Skeletal muscle cell (primary cell): ENCODE data around the gene COA3.
A peak's percentile ranks its signal among the peaks of the same experiment; 100 is the strongest.

Experiments used
- DNase-seq: peaks from one replicate; pipeline ENCODE4 v3.0.0-alpha.2; 2010; ENCODE audit warnings: low read depth
- H3K4me3 ChIP-seq: 2 replicates; pipeline ENCODE4 v1.5.1; 2011; ENCODE audit warnings: low read depth, mild to moderate bottlenecking, control low read depth, low read length, moderate library complexity

Gene COA3

DNA sequence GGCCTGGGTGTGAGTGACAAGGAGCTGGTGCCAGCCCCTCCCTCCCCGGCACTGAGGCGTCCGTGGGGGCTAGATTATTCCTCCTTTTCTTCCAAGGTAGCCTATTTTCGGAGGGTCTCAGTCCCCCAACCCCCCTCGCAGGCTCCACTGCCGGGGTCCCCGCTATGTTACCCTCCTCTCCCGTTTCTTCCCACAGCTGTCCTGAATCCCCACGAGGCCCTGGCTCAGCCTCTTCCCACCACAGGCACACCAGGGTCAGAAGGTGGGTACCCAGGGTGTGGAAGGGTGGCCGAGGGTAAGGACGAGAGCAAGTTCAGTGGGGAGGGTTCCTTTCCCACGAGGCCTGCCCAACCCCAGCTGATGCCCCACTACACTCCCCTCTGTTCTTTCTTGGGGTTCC, 36.9 kb downstream of the COA3 start:
- DNase-seq: no peak
- peak overlapping the region; percentile 44 for H3K4me3 ChIP-seq

DNA sequence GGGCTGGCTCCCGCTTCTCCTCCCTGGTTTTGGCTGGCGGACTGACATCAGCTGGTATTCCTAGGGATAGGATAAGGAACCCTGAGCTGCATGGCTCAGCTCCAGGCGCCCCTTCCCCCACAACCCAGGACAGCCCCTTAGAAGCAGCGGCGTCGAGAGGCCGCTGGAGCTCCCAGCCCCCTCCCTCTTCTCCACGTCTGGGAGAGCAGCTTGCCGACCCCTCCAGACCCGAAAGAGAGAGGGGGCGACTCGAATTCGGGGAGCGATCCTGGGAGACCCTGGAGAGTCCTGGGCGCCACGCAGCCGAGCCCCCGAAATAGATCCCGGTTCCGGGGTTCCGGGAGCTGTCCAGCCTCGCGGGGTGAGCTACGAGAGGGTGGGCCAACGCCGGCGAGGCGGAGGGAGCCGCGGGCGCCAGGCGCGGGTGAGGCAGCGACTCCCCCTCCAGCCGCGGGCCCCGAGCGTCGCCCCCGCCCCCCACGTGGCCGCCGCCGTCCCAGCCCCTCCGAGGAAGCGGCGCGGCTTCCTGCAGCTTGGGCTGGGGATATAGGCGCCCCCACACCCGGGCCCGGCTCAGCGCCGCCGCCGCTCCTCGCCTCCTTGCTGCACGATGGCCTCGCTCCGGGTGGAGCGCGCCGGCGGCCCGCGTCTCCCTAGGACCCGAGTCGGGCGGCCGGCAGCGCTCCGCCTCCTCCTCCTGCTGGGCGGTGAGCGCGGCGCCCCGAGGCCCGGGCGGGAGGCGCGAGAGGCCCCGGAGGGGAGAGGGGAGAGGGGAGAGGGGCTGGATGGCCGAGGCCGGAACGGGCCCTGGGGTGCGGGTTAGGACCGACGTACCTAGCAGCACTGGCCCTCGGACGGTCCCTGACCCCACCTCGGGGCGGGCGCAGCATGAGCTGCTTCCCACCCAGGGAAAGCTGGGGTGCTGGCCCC, 37.6 kb downstream of the COA3 start, which contains the start of gene RAMP2:
Gene RAMP2 (plus strand): TSS at position 576 of the 930 bp plus-strand sequence. CDS start 35 bp downstream, at position 611.
- H3K4me3 ChIP-seq: peak within 1 kb of the TSS; percentile 44
- DNase-seq: no peak

DNA sequence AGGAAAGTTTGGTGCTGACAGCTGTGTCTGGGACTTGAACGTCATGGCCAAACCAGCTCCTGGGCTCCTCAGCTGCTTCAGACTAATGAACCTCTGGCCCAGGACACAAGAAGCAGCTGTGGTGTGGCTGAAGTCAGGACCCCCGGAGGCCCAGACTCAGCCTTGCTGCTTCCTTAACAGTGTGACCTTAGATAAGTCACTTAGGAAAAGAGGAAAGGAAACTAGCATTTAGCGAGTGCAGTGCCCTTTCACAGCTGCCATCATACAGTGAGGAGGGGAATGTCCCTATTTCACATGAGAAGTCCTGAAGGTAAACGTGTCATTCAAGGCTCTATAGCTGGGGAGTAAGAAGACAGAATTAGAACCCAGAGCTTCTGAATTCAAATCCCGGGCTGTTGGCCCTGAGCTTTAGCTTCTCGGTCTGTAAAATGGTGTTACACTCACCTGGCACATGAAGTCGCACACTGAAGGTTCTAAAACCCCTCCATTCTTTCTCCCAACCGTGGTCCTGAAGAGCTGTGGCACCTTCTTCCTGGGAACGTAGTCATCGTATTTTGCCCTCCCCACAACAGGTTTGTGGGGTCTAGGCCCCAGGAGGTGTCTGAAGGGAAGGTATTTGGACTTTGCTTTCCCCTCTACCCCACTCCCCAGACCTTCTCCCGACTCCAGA, 38.4 kb downstream of the COA3 start:
- peak overlapping the region; percentile 44 for H3K4me3 ChIP-seq
- DNase-seq: no peak

DNA sequence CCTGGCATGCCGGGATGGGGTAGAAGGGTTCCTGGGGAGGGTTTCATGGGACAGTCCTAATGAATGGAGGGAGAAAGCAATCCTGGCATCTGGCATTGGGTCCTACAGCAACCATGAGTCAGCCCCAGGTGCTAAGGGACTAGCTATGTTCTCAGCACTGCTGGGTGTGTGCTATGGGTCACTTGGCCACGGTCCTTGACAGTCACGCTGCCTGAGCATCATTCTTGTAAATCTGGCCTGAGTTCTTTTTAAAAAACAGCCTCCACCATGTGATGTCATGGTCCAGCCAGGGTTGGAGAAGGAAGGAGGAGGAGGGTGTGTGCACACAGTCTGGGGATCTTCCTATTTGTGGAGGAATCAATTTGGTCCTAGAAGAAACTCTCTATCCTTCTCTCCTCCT, 43.7 kb downstream of the COA3 start:
- no peak overlapping the region for H3K4me3 ChIP-seq
- no peak for DNase-seq

DNA sequence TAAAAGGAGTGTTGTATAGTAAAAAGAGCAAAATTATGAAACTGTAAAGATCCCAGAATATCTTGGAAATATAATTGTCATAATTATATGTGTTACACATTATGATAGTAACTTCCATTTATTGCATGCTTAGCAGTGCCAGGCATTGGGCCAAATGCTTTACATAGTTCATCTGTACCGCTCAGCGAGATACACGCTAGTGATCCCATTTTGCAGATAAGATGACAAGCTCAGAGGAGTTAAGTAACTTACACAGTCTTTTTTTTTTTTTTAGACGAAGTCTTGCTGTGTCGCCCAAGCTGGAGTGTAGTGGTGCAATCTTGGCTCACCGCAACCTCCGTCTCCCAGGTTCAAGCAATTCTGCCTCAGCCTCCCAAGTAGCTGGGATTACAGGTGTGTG, 46.9 kb downstream of the COA3 start:
- no peak for DNase-seq
- H3K4me3 ChIP-seq: no peak overlapping the region

DNA sequence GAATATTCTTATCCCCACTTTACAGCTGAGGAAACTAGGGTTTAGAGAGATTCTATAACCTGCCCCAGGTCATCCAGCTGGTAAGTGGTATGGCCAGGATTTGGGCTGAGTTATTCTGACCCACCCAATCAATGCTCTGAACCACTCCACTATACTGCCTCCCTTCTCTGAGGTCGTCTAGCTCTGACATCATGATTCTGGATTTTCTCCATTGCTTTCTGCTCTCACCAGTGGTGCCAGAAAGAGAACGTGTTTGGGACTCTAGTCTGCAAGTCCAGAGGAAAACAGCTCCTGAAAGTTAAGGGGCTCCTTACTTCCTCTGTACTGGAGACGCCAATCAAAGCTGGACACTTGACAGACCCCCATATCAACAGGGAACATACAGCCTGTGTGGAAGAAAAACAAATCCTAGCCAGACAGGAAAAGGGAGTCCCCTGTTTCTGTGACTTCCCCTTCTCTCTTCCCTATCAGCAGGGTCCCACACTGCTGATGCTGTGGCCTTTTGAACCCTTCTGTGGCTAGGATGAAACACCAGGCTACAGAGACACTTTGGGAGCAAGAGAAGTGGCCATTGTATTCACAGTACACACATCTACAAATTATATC, 47.7 kb downstream of the COA3 start:
- no peak overlapping the region for H3K4me3 ChIP-seq
- DNase-seq: no peak

DNA sequence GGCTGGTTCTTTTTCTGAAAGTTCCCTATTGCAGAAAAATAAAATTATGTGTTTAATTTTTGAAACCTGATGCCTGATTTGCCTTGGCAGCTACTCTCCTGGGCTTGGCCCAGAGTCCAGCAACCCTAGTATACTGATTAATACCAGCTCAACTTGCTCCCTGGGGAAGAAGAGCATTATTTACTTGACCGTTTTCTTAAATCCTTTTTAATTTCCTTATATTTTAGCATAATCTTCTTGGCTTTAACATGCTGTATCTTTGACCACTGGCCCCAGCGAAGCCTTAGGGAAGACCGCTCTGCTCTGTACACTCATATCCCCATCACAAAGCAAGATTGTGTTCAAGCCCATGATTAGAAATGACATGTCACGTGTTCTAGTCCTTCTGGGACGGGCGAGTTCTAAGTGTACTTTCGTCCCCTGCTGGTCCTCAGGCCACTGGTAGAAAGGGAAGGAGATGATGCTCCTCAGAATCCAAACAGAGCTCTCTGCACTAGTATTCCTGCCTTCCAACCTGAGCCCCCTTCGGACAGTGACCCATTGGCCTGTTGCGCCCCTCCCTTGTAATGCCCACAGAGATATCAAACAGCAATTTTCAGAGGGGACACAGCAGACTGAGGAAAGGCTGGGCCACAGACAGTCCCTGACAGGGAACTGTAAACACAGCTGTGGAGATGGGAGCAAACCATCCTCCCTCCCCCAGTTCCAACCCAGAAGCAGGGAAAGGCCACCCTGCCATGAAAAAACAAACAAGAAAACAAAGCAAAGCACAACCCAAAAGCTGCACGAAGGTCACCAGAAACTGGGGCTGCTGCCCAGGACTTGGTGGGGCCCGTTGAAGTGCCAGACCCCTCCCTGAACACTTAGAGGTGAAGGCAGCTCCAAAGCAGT, 49.4 kb downstream of the COA3 start:
- no peak overlapping the region for H3K4me3 ChIP-seq
- DNase-seq: no peak

DNA sequence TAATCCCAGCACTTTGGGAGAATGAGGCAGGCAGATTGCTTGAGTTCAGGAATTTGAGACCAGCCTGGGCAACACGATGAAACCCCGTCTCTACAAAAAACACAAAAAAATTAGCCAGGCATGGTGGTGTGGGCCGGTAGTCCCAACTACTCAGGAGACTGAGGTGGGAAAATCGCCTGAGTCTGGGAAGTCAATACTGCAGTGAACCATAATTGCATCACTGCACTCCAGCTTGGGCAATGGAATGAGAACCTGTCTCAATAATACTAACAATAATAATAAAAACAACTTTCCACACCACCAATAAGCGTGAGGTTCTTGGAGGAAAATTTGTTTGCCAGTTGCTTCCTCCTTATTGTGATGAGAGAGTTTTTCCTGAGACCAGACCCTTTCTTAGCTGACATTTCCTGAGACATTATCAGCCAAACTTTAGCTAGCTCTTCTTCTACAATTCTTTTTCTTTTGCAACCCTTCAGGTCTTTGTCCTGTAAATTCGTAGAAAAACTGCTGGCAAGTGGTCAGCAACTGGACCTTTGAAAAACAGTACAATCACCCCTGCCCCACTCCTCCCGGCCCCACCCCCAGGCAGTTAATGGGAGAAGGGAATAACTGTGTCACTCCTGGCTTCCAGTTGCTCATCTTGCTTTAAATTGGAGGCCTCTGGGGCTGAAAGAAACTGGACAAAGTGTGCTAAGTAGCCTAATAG, 50.1 kb downstream of the COA3 start:
- H3K4me3 ChIP-seq: no peak overlapping the region
- no peak for DNase-seq
